HG02943 (cell line): Measurements from ENCODE around the gene CCL20.
"Not testable (repeated sequence)": the region's sequence is repeated elsewhere in the genome, so short reads cannot be mapped to it uniquely, and the experiment has no call there.

ENCODE experiments used
- ATAC-seq: cut with Tn5 transposase; IDR thresholded peaks from one replicate; pipeline ENCODE4 v1.9.1; 2021; ENCODE audit warnings: mild to moderate bottlenecking, low read depth, moderate library complexity; ENCODE audit not compliant: unreplicated experiment

The CCL20 gene

GRCh38 chr2:227813562-227814353, at the start of gene CCL20:
CCL20 (plus strand) TSS chr2:227813842; CDS start chr2:227813912, 70 bp downstream.
- ATAC-seq = no peak

- no peak for ATAC-seq
These were observed 47.8 kb upstream of the CCL20 start for GRCh38 chr2:227765788-227766372.

- peak; percentile 98 for ATAC-seq
These were observed 47.2 kb upstream of the CCL20 start for GRCh38 chr2:227766373-227766883.

GRCh38 chr2:227767830-227768229, 45.8 kb upstream of the CCL20 start:
- ATAC-seq = no peak

GRCh38 chr2:227772197-227772661, 41.4 kb upstream of the CCL20 start:
- ATAC-seq = no peak

GRCh38 chr2:227772932-227773331, 40.7 kb upstream of the CCL20 start:
- ATAC-seq = no peak

GRCh38 chr2:227774011-227774624, 39.5 kb upstream of the CCL20 start:
- ATAC-seq = no peak

- no peak for ATAC-seq
These were observed 38.5 kb upstream of the CCL20 start for GRCh38 chr2:227774895-227775842.

GRCh38 chr2:227780981-227781615, 32.5 kb upstream of the CCL20 start:
- no peak for ATAC-seq

GRCh38 chr2:227781841-227782240, 31.8 kb upstream of the CCL20 start:
- ATAC-seq = no peak

GRCh38 chr2:227782804-227783203, 30.8 kb upstream of the CCL20 start:
- ATAC-seq = peak; percentile 48

GRCh38 chr2:227783404-227784138, 30.1 kb upstream of the CCL20 start:
- ATAC-seq = peak; percentile 98

- ATAC-seq = no peak
These were observed 28.3 kb upstream of the CCL20 start for GRCh38 chr2:227785293-227785692.

- no peak for ATAC-seq
These were observed 25.1 kb upstream of the CCL20 start for GRCh38 chr2:227788561-227789018.

- ATAC-seq = peak; percentile 77
These were observed 23.8 kb upstream of the CCL20 start for GRCh38 chr2:227789803-227790202.

GRCh38 chr2:227793148-227793712, 20.4 kb upstream of the CCL20 start:
- ATAC-seq = no peak

GRCh38 chr2:227796045-227796711, 17.5 kb upstream of the CCL20 start:
- no peak for ATAC-seq

GRCh38 chr2:227796768-227797167, 16.9 kb upstream of the CCL20 start:
- not testable (repeated sequence) for ATAC-seq
